Thyroid gland (tissue), 4 donors: ENCODE measurements around the gene FLOT2.

Source experiments
- POLR2A ChIP-seq, 2 donors: fragments of 450-650 bp; IDR thresholded peaks; one replicate each; pipeline ENCODE4 v1.6.1; 2017; ENCODE audit warnings: antibody characterized with exemption in 2 of 2, mild to moderate bottlenecking in 2 of 2, moderate library complexity in 1 of 2
- TF ChIP-seq, protein P1 (sequence below), 6 experiments: fragments of 200-600 bp in 3 of 6; fragments of 450-650 bp in 3 of 6; sonication (generic) in 3 of 6; IDR thresholded peaks; one replicate each; pipeline ENCODE4 v1.5.1; 2016 to 2019; ENCODE audit warnings: antibody characterized with exemption in 6 of 6, mild to moderate bottlenecking in 2 of 6, inconsistent platforms in 1 of 6, moderate library complexity in 1 of 6

DNA sequence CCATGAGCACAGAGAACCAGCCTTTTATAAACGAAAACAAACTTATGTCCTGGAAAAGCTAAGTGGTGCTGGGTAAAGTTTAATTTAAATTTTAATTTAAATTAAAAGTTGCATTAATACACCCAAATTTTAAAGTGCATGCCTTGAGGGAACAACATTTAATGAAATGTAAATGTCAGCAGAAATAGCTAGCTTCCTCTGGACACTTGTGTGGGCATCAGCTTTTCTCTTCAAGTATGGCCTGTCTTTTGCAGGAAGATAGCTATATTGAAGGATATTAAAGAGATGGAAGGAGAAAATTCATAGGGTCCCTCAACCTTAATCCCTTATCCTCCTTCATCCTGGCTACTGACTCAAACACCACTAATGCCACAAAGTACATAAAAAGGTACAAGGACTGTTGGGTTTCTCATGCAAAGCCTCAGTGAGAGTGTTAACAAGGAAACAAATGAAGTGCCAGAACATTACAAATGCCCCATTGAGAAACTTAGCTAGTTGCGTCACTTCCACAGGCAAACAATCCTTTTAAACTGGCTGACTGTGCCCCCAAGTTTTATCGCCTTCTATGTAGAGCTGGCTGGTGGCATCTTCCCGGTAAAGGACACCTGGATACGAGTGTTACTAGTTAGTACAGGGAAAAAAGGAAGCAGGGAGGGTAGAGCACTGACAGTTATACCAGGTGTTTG lies 39.7 kb upstream of the FLOT2 start:
- TF ChIP-seq, protein P1, sequence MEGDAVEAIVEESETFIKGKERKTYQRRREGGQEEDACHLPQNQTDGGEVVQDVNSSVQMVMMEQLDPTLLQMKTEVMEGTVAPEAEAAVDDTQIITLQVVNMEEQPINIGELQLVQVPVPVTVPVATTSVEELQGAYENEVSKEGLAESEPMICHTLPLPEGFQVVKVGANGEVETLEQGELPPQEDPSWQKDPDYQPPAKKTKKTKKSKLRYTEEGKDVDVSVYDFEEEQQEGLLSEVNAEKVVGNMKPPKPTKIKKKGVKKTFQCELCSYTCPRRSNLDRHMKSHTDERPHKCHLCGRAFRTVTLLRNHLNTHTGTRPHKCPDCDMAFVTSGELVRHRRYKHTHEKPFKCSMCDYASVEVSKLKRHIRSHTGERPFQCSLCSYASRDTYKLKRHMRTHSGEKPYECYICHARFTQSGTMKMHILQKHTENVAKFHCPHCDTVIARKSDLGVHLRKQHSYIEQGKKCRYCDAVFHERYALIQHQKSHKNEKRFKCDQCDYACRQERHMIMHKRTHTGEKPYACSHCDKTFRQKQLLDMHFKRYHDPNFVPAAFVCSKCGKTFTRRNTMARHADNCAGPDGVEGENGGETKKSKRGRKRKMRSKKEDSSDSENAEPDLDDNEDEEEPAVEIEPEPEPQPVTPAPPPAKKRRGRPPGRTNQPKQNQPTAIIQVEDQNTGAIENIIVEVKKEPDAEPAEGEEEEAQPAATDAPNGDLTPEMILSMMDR (IDR thresholded peaks at IDR 0.05): no peak
- TF ChIP-seq POLR2A (IDR thresholded peaks at IDR 0.05): no peak
